GM18951 (cell line): ENCODE results near the gene KIFAP3.

Source experiments
- POLR2A ChIP-seq: IDR thresholded peaks from 4 replicates; pipeline ENCODE4 v1.6.1; 2011; ENCODE audit warnings: mild to moderate bottlenecking; ENCODE audit not compliant: insufficient read length, insufficient read depth; ENCODE audit errors: extremely low read depth
- in situ Hi-C: fragments of 300-500 bp; cut with MboI; formaldehyde crosslinking; loops from one replicate; pipeline ENCODE4 v1.12.0; 2022; ENCODE audit warnings: low sequenced_read_pairs, mixed read lengths, inconsistent platforms; ENCODE audit not compliant: unreplicated experiment

KIFAP3 gene

GRCh38 chr1:169989246-169989645 is 85.2 kb downstream of the KIFAP3 start:
- in situ Hi-C loops: no loop called here
- TF ChIP-seq POLR2A: no peak

DNA sequence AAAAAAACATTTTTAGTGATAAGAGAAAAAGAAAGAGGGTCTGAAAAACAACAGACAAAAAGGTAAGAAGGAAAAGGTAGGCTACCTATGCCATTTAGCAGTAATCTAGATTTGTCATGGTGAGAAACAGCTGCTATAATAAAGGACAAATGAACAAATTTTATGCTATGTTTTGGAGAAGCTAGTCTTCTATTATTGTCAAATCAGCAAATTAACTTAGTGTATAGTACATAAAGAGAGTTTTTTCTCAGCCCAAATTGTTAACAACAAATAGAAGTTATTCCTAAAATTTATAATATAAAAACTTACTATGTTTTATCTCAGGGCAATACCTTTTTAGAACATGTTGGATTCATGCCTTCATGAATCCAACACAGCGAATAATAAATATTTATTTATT is 88.7 kb downstream of the KIFAP3 start:
- in situ Hi-C loops: no loop called here
- no peak for TF ChIP-seq POLR2A

- in situ Hi-C loops: no loop called here
- no peak for TF ChIP-seq POLR2A
Observed at GRCh38 chr1:169974067-169974466, 100.4 kb downstream of the KIFAP3 start.

GRCh38 chr1:169970114-169970513 is 104.4 kb downstream of the KIFAP3 start:
- in situ Hi-C loops: no loop called here
- TF ChIP-seq POLR2A: no peak

- in situ Hi-C loops: no loop called here
- no peak for TF ChIP-seq POLR2A
Observed at GRCh38 chr1:169968174-169968573, 106.3 kb downstream of the KIFAP3 start.

DNA sequence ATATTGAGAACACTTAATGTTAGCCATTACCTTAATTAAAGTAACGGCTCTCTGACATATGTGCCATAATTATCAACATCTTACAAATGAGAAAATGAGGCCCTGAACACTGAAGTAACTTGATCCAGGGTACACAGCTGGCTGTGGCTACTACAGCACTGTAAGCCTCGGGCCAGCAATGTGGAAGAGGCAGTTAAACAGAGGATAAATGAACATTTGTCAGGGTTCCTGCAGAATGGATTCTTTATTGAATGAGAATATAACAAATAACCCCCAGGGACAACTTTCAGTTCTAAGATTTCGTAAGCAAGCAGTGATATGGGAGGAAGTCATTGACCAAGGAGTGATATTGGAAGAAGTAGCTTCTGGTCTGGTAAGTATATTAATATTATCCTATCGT is 110.3 kb downstream of the KIFAP3 start:
- in situ Hi-C loops: no loop called here
- no peak for TF ChIP-seq POLR2A

DNA sequence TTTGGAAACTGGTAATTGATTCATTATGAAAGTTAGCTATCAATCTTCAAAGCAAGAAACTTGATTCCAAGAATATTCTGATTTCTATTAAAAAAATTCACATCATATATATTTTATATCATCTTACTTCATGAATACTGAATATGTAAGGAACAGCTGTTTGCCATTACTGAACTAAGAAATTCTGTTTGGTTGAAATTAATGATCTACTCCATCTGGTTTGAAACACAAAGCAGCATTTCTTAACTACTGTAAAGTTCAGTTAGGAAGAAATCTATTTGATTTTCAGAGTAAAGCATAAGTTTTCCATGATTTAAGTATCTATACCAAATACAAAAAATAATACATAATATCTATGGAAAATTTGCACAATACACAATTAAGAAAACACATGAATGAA is 114.8 kb downstream of the KIFAP3 start:
- in situ Hi-C loops: no loop called here
- TF ChIP-seq POLR2A: no peak

- no peak for TF ChIP-seq POLR2A
- in situ Hi-C loops: no loop called here
Observed at GRCh38 chr1:169958987-169959386, 115.5 kb downstream of the KIFAP3 start.

DNA sequence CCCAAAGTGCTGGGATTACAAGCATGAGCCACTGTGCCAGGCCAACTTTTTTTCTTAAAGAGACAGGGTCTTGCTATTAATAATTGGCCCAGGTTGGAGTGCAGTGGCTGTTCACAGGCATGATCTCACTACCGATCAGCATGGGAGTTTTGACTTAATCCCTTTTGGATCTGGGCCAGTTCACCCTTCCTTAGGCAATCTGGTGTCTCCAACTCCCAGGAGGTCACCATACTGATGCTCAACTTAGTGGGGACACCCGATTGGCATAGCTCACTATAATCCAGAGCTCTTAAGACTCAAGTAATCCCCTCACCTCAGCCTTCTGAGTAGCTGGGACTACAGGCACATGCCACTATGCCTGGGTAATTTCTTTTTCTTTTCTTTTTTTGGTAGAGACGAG is 116.6 kb downstream of the KIFAP3 start:
- in situ Hi-C loops: no loop called here
- TF ChIP-seq POLR2A: no peak

- in situ Hi-C loops: no loop called here
- TF ChIP-seq POLR2A: no peak
Observed at GRCh38 chr1:169951108-169951507, 123.4 kb downstream of the KIFAP3 start.

DNA sequence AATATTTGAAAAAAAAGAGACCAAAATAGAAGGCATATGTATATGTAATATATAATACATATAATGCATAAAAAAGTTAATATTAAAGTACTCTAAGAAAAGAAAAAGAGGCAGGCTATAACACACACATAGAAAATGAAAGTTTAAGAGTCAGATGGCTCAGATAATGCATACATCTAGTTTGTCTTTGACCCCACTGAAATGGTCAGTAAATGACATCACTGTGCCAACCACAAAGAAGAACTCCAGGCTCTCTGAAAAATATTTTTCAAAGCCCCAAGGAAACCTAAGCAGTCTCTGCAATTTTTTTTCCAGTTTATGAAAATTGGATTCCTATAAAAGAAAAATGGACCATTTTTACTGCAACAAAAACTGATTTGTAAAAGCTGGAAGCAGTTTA is 125.4 kb downstream of the KIFAP3 start:
- in situ Hi-C loops: loop anchor here (25.0 kb wide), 2 partner anchors 713 to 938 kb away; partner anchors contain the start of gene PRRX1
- no peak for TF ChIP-seq POLR2A

DNA sequence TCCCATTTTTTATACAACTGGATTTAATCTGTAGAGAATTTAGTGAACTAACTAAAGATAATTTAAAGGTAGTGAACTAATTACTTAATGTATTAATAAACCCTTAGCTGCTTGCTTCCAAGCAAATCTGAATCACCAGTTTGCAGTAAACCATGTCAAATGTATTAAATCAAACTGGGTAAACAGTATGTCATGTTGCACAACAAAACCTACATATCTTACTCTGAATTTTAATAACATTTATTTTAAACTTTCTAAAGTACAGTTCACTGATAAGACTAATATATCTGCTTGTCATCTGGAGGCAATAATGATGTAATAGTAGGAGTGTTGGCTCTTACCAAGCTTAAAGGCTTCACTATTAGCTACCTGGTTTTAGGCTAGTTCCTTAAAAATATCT is 128.3 kb downstream of the KIFAP3 start:
- no peak for TF ChIP-seq POLR2A
- in situ Hi-C loops: loop anchor here (25.0 kb wide), 2 partner anchors 716 to 941 kb away; partner anchors contain the start of gene PRRX1

- in situ Hi-C loops: loop anchor here (25.0 kb wide), 2 partner anchors 717 to 942 kb away; partner anchors contain the start of gene PRRX1
- no peak for TF ChIP-seq POLR2A
Observed at GRCh38 chr1:169945181-169945580, 129.3 kb downstream of the KIFAP3 start.

- TF ChIP-seq POLR2A: no peak
- in situ Hi-C loops: loop anchor here (25.0 kb wide), 2 partner anchors 718 to 943 kb away; partner anchors contain the start of gene PRRX1
Observed at GRCh38 chr1:169944621-169945020, 129.9 kb downstream of the KIFAP3 start.
